Measurements from ENCODE around the gene ADAT2. TPM values are rescaled to one million over a fixed set of nuclear protein-coding genes. Genes with fewer than 3 reads are reported as not detected.
A peak's percentile ranks its signal among the peaks of the same experiment; 100 is the strongest.

The ADAT2 gene
- total and polyA plus RNA-seq, 2 of the 13 experiments (the other 11 are each of a cell fraction or from before 2014, with no cell fraction given), result 10.5 to 18.3 TPM

GRCh38 chr6:143432588-143432987 is 17.9 kb downstream of the ADAT2 start (continued):
- TF ChIP-seq DNMT1 (CRISPR knock-in tag; IDR thresholded peaks at IDR 0.05) (no peak), GLI4 (CRISPR knock-in tag; IDR thresholded peaks at IDR 0.05; ENCODE audit: borderline replicate concordance) (no peak), NR0B2 (CRISPR knock-in tag; IDR thresholded peaks at IDR 0.05) (no peak), ZMAT5 (CRISPR knock-in tag; IDR thresholded peaks at IDR 0.05; ENCODE audit: borderline replicate concordance, low read depth) (no peak), HDAC2 (CRISPR knock-in tag; IDR thresholded peaks at IDR 0.05) (peak; percentile 74), SMAD3 (CRISPR knock-in tag; IDR thresholded peaks at IDR 0.05) (0 out of 2 replicates have a peak, but pooled peaks have one; percentile 26), NFKB2 (CRISPR knock-in tag; IDR thresholded peaks at IDR 0.05; ENCODE audit: borderline replicate concordance) (no peak), KLF6 (CRISPR knock-in tag; IDR thresholded peaks at IDR 0.05) (no peak), ZSCAN21 (CRISPR knock-in tag; IDR thresholded peaks at IDR 0.05; ENCODE audit: borderline replicate concordance) (no peak), MTF2 (CRISPR knock-in tag; IDR thresholded peaks at IDR 0.05; ENCODE audit: borderline replicate concordance) (no peak), PCBP2 (optimal IDR thresholded peaks at IDR 0.05; ENCODE audit: low read depth, low read length, poor library complexity, severe bottlenecking) (no peak), CEBPG (CRISPR knock-in tag; IDR thresholded peaks at IDR 0.05) (peak; percentile 90), REXO4 (CRISPR knock-in tag; IDR thresholded peaks at IDR 0.05; ENCODE audit: borderline replicate concordance) (no peak), HDAC1 (CRISPR knock-in tag; IDR thresholded peaks at IDR 0.05) (peak; percentile 59), NCOA2 (CRISPR knock-in tag; IDR thresholded peaks at IDR 0.05) (peak; percentile 79), SALL1 (CRISPR knock-in tag; IDR thresholded peaks at IDR 0.05) (no peak; the same call in 1 of the 2 replicates), ZBTB20 (CRISPR knock-in tag; IDR thresholded peaks at IDR 0.05; ENCODE audit: borderline replicate concordance, low read depth) (no peak), FOXP1 (IDR thresholded peaks at IDR 0.05) (no peak), FOXP1 (CRISPR knock-in tag; IDR thresholded peaks at IDR 0.05) (peak; percentile 32; the same call in 1 of the 2 replicates), SMYD3 (CRISPR knock-in tag; IDR thresholded peaks at IDR 0.05) (peak; percentile 68; the same call in 1 of the 2 replicates), MYC (CRISPR knock-in tag; IDR thresholded peaks at IDR 0.05; ENCODE audit: borderline replicate concordance) (no peak), ZBTB7A (CRISPR knock-in tag; IDR thresholded peaks at IDR 0.05) (no peak), ZFP82 (CRISPR knock-in tag; IDR thresholded peaks at IDR 0.05; ENCODE audit: borderline replicate concordance) (0 out of 2 replicates have a peak, but pooled peaks have one; percentile 45), TAF15 (IDR thresholded peaks at IDR 0.05; ENCODE audit: low read depth, low read length, poor library complexity, severe bottlenecking) (no peak), SKI (IDR thresholded peaks at IDR 0.05; ENCODE audit: partially characterized antibody) (no peak), HMG20A (CRISPR knock-in tag; IDR thresholded peaks at IDR 0.05; ENCODE audit: borderline replicate concordance) (peak; percentile 76; the same call in 1 of the 2 replicates)
- TF ChIP-seq, protein P1, sequence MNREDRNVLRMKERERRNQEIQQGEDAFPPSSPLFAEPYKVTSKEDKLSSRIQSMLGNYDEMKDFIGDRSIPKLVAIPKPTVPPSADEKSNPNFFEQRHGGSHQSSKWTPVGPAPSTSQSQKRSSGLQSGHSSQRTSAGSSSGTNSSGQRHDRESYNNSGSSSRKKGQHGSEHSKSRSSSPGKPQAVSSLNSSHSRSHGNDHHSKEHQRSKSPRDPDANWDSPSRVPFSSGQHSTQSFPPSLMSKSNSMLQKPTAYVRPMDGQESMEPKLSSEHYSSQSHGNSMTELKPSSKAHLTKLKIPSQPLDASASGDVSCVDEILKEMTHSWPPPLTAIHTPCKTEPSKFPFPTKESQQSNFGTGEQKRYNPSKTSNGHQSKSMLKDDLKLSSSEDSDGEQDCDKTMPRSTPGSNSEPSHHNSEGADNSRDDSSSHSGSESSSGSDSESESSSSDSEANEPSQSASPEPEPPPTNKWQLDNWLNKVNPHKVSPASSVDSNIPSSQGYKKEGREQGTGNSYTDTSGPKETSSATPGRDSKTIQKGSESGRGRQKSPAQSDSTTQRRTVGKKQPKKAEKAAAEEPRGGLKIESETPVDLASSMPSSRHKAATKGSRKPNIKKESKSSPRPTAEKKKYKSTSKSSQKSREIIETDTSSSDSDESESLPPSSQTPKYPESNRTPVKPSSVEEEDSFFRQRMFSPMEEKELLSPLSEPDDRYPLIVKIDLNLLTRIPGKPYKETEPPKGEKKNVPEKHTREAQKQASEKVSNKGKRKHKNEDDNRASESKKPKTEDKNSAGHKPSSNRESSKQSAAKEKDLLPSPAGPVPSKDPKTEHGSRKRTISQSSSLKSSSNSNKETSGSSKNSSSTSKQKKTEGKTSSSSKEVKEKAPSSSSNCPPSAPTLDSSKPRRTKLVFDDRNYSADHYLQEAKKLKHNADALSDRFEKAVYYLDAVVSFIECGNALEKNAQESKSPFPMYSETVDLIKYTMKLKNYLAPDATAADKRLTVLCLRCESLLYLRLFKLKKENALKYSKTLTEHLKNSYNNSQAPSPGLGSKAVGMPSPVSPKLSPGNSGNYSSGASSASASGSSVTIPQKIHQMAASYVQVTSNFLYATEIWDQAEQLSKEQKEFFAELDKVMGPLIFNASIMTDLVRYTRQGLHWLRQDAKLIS (CRISPR knock-in tag; IDR thresholded peaks at IDR 0.05), result no peak
- TF ChIP-seq, protein P2, sequence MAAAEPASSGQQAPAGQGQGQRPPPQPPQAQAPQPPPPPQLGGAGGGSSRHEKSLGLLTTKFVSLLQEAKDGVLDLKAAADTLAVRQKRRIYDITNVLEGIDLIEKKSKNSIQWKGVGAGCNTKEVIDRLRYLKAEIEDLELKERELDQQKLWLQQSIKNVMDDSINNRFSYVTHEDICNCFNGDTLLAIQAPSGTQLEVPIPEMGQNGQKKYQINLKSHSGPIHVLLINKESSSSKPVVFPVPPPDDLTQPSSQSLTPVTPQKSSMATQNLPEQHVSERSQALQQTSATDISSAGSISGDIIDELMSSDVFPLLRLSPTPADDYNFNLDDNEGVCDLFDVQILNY (CRISPR knock-in tag; conservative IDR thresholded peaks at IDR 0.05), result no peak
